Activated CD4-positive, alpha-beta T cell treated with anti-CD3 and anti-CD28 coated beads for 1 hour (primary cell): ENCODE measurements around the gene ZCRB1.

Experiments
- DNase-seq: peaks from one replicate; pipeline ENCODE4 v3.0.0-alpha.2; 2020

Gene ZCRB1

DNA sequence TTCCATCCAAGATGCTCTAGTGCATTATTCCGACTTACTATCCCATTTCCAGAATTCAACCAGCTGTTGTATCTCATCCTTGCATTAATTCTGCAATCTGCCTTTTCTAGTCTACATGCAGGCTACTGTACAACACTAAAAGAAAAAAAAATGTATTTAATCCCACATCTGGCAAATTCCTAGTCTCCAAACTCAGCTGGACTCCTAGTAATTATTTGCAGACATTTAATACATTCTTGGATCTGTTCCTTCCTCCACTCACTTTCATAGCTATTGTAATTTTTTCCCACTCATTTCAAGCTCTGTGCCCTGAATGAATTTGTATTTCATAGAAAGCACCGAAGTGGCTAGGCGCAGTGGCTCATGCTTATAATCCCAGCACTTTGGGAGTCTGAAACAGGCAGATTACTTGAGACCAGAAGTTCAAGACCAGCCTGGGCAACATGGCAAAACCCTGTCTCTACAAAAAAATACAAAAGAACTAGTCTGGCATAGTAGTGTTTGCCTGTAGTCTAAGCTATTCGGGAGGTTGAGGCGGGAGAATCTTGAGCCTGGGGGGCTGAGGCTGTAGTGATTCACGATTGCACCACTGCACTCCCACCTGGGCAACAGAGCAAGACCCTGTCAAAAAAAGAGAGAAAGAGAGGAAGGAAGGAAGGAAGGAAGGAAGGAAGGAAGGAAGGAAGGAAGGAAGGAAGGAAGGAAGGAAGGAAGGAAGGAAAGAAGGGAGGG lies 48.3 kb downstream of the ZCRB1 start:
- no peak for DNase-seq

GRCh38 chr12:42275499-42275898 lies 50.4 kb downstream of the ZCRB1 start:
- DNase-seq = no peak

GRCh38 chr12:42273706-42274105 lies 52.2 kb downstream of the ZCRB1 start:
- DNase-seq = no peak

- DNase-seq = no peak
These were observed 55.3 kb downstream of the ZCRB1 start for GRCh38 chr12:42270596-42270995.

DNA sequence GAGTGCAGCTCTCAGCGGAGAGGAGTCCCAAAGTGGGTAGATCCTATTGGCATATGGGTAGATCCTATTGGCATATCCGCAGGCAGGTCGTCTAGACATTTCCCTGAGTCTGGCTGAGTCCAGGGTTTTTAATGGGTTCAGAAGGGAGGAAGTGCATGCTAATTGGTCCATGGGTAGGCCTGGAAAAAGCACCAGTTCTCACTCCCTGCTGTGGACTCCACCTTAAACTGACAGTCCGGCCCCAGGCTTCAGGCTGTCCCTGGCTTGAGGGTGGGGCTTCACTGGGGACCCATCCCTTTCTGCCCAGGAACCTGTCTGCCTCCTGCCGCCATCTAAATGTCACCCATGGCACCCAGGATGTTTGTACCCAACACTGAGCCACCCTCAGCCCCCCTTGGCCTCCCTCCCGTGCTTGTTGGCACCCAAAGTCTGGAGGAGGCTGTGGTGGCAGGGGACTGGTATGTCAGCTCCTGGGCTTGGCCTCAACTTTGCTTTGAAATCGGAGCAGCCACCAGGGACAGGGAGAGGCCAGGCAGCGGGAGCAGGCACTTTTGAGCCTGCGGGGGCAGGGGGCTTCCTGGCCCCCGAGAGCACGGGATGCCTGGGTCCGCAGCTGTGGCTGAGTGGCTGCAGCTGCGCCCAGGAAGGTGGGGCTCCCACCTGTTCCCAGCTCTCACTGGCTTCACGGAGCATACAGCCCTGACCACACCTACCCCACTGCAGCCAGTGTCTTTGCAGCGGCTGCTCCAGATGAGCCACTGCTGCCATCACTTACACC lies 58.3 kb downstream of the ZCRB1 start:
- no peak for DNase-seq

DNA sequence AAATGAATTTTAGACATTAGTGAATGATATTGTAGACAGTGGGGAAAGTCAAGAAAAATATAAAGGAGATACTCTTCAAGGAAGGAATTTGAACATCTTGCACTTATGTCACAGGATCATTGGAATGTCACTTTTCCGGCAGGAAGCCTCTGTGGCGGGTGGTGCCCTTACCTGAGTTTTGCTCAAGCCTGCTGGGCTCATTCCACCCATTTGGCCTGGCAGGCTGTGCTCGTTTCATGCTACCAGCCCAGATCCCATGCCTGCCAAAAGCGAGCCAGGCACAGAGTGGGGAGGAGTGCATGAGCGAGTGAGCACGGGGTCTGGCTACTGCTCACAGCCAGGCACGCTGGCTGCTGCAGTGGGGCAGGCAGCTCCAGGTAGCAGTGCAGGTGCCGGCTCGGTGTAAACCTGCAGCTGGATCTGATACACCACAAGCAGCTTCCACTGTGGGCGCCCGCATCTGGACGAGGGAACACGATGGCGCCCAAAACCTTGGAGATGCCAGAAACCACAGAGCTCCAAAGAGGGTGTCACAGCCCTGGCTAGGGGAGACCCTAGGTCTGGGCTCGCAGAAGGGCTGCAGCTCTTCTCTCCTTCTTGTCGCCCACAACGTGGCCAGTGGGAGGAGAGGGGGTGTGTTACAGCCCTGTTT lies 59.2 kb downstream of the ZCRB1 start:
- DNase-seq = no peak

GRCh38 chr12:42262271-42262670 lies 63.6 kb downstream of the ZCRB1 start:
- DNase-seq = no peak
